H1 (cell line): ENCODE measurements around the gene CNGA1.

ENCODE experiments used
- BCL11A ChIP-seq, 2 experiments: IDR thresholded peaks; one replicate each; pipeline ENCODE4 v1.6.1; 2011; ENCODE audit warnings: low read depth in 2 of 2, low read length in 2 of 2, mild to moderate bottlenecking in 2 of 2
- GTF2F1 ChIP-seq: IDR thresholded peaks from 2 replicates; pipeline ENCODE4 v1.6.1; 2012; ENCODE audit warnings: low read depth, low read length, improper control_type of control experiment, borderline replicate concordance
- JUND ChIP-seq: IDR thresholded peaks from 2 replicates; pipeline ENCODE4 v1.6.1; 2011; ENCODE audit warnings: mild to moderate bottlenecking, improper control_type of control experiment, low read length
- POLR2A ChIP-seq, 2 experiments: IDR thresholded peaks; 1 replicate in 1 of 2; 2 replicates in 1 of 2; pipeline ENCODE4 v1.6.1; 2011; ENCODE audit warnings: low read depth in 2 of 2, low read length in 2 of 2, mild to moderate bottlenecking in 2 of 2; ENCODE audit errors: control extremely low read depth in 1 of 2
- POLR2AphosphoS5 ChIP-seq: IDR thresholded peaks from 2 replicates; pipeline ENCODE4 v1.6.1; 2011; ENCODE audit warnings: low read depth, low read length
- TCF12 ChIP-seq: IDR thresholded peaks from 2 replicates; pipeline ENCODE4 v1.6.1; 2011; ENCODE audit warnings: low read depth, mild to moderate bottlenecking, low read length
- TF ChIP-seq, protein P1 (sequence below), 3 experiments: IDR thresholded peaks; 1 replicate in 2 of 3; 2 replicates in 1 of 3; pipeline versions ENCODE4 v1.5.1 to v1.6.1; 2011; ENCODE audit warnings: low read length in 3 of 3, mild to moderate bottlenecking in 3 of 3, inconsistent platforms in 2 of 3, low read depth in 1 of 3, moderate library complexity in 1 of 3; ENCODE audit not compliant: insufficient read depth in 1 of 3; ENCODE audit errors: control extremely low read depth in 1 of 3

DNA sequence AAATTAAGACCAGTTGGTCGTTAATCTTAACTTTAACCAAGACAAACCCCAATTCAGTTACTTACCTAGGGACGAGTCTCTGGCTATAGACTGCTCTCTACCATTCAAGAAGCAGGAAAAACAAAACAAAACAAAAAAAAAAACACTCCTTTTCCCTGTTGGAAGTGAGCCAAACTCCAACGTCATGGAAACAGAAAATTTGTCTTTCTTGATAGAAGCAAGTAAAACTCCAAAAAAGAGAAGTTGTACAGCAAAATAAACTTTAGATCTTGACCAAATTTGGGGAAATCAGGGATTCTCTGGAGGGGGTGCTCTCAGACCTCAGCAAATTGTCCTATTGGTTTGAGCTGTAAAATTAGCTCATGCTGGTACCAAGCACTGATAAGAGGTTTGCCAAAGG, 3.7 kb downstream of the CNGA1 start:
- TF ChIP-seq GTF2F1 (no peak), BCL11A (IDR thresholded peaks at IDR 0.05; ENCODE audit: low read depth in 2 of 2, low read length in 2 of 2) (no peak), POLR2A (IDR thresholded peaks at IDR 0.05; ENCODE audit: control extremely low read depth in 1 of 2, low read depth in 2 of 2, low read length in 2 of 2) (no peak), JUND (no peak), POLR2AphosphoS5 (no peak), TCF12 (no peak)
- TF ChIP-seq, protein P1, sequence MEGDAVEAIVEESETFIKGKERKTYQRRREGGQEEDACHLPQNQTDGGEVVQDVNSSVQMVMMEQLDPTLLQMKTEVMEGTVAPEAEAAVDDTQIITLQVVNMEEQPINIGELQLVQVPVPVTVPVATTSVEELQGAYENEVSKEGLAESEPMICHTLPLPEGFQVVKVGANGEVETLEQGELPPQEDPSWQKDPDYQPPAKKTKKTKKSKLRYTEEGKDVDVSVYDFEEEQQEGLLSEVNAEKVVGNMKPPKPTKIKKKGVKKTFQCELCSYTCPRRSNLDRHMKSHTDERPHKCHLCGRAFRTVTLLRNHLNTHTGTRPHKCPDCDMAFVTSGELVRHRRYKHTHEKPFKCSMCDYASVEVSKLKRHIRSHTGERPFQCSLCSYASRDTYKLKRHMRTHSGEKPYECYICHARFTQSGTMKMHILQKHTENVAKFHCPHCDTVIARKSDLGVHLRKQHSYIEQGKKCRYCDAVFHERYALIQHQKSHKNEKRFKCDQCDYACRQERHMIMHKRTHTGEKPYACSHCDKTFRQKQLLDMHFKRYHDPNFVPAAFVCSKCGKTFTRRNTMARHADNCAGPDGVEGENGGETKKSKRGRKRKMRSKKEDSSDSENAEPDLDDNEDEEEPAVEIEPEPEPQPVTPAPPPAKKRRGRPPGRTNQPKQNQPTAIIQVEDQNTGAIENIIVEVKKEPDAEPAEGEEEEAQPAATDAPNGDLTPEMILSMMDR (IDR thresholded peaks at IDR 0.05; ENCODE audit: control extremely low read depth in 1 of 3, insufficient read depth in 1 of 3, low read depth in 1 of 3, low read length in 3 of 3), result no peak
